ENCODE results near the gene C4orf50. TPM values are rescaled to one million over a fixed set of nuclear protein-coding genes. Genes with fewer than 3 reads are reported as not detected.

Gene C4orf50
- total and polyA plus RNA-seq, 7 donors: under 0.01 to 0.83 (median 0.43) TPM; not detected in 1

DNA sequence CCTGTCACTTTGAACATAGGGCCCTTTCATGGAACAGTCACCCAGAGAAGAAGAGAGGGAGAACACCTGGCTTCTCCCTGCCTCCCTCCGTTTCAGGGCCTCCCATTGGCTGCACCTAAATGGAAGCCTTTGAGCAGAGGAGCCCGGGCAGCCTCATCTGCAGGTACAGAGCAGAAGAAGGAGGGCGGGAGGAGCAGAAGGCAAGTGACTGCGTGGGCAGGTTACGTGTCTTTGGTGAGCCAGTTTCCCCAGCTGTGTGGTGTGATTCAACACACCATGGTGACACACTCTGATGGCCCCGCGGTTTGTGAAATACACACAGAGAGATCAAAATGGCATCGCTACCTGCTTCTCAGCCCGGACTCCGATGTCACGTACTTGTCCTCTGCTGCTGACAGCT, 431 bp downstream of the C4orf50 start:
- DNase-seq: no peak
- Histone ChIP-seq H3K27ac (no peak overlapping the region), H3K36me3 (no peaks in the 10 kb centered on the region), H3K9me3 (no peaks in the 10 kb centered on the region), H3K4me1 (no peaks in the 10 kb centered on the region), H3K27me3 (peaks cover 0 to 21% (median 0%) of the 10 kb centered on the region in 3 donors), H3K4me3 (no peak overlapping the region)
- WGBS, 2 donors: 83 to 90% methylated on average over 11 of the region's 11 CpGs
- intact Hi-C loops (cut with DNase I): no loop called here
- no peak for TF ChIP-seq POLR2A (IDR thresholded peaks at IDR 0.05)
- no peak for TF ChIP-seq POLR2AphosphoS5 (IDR thresholded peaks at IDR 0.05)
- TF ChIP-seq, protein P1, sequence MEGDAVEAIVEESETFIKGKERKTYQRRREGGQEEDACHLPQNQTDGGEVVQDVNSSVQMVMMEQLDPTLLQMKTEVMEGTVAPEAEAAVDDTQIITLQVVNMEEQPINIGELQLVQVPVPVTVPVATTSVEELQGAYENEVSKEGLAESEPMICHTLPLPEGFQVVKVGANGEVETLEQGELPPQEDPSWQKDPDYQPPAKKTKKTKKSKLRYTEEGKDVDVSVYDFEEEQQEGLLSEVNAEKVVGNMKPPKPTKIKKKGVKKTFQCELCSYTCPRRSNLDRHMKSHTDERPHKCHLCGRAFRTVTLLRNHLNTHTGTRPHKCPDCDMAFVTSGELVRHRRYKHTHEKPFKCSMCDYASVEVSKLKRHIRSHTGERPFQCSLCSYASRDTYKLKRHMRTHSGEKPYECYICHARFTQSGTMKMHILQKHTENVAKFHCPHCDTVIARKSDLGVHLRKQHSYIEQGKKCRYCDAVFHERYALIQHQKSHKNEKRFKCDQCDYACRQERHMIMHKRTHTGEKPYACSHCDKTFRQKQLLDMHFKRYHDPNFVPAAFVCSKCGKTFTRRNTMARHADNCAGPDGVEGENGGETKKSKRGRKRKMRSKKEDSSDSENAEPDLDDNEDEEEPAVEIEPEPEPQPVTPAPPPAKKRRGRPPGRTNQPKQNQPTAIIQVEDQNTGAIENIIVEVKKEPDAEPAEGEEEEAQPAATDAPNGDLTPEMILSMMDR (IDR thresholded peaks at IDR 0.05): no peak
- TF ChIP-seq EP300 (IDR thresholded peaks at IDR 0.05): no peak

DNA sequence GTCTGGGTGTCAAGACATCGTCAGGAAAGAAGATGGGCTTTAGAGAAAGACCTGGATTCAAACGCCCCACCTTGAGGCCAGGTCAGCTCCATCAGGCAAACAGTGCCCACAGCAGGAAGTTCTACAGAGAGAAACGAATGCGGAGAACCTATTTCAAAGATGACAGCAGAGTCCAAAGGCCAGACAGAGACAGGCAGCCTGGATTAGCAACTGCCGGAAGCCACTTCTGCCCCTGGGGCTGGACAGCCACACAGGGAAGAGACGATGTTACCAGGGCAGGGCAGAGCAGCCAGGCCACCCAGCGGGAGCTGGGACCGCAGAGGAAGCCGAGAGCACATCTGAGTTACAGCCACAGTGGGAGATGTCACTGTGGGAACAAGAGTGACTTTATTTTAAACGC, 1.2 kb downstream of the C4orf50 start:
- no peak overlapping the region for H3K27ac ChIP-seq
- TF ChIP-seq, protein P1 (IDR thresholded peaks at IDR 0.05): no peak
- TF ChIP-seq EP300 (IDR thresholded peaks at IDR 0.05) (no peak), POLR2AphosphoS5 (IDR thresholded peaks at IDR 0.05) (no peak), POLR2A (IDR thresholded peaks at IDR 0.05) (no peak)
- H3K9me3 ChIP-seq: no peaks in the 10 kb centered on the region
- H3K4me1 ChIP-seq: no peaks in the 10 kb centered on the region
- H3K27me3 ChIP-seq: peaks cover 0 to 21% (median 0%) of the 10 kb centered on the region in 3 donors
- no peak overlapping the region for H3K4me3 ChIP-seq
- no peak for DNase-seq
- intact Hi-C loops (cut with DNase I): no loop called here
- 31 to 67% methylated on average over 10 of the region's 10 CpGs for WGBS, 2 donors
- H3K36me3 ChIP-seq: no peaks in the 10 kb centered on the region

DNA sequence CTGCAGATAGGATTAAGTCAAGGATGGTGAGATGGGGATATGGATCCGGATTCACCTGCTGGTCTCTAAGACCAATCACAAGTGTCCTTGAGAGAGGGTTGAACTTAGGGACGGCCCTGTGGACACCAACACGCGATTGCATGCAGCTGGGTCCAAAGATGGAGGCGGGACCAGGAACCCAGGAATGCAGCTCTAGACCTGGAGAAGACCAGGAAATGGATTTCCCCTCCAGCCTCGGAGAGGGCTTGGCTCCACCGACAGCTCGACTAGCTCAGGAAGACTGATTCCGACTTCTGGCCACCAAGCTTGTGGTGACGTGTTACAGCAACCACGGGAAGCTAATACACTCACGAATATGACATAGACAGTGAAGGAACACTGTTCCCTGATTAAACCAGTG, 4.7 kb downstream of the C4orf50 start:
- H3K27ac ChIP-seq: no peak overlapping the region
- H3K36me3 ChIP-seq: no peaks in the 10 kb centered on the region
- no peak for DNase-seq
- H3K9me3 ChIP-seq: no peaks in the 10 kb centered on the region
- WGBS, 2 donors: 88 to 89% methylated on average over 12 of the region's 12 CpGs
- intact Hi-C loops (cut with DNase I): no loop called here
- H3K4me1 ChIP-seq: no peaks in the 10 kb centered on the region
- H3K4me3 ChIP-seq: no peak overlapping the region
- peaks cover 8 to 33% (median 20%) of the 10 kb centered on the region in 3 donors for H3K27me3 ChIP-seq
- TF ChIP-seq, protein P1 (IDR thresholded peaks at IDR 0.05): no peak
- no peak for TF ChIP-seq EP300 (IDR thresholded peaks at IDR 0.05)
- TF ChIP-seq POLR2AphosphoS5 (IDR thresholded peaks at IDR 0.05): no peak
- TF ChIP-seq POLR2A (IDR thresholded peaks at IDR 0.05): no peak

DNA sequence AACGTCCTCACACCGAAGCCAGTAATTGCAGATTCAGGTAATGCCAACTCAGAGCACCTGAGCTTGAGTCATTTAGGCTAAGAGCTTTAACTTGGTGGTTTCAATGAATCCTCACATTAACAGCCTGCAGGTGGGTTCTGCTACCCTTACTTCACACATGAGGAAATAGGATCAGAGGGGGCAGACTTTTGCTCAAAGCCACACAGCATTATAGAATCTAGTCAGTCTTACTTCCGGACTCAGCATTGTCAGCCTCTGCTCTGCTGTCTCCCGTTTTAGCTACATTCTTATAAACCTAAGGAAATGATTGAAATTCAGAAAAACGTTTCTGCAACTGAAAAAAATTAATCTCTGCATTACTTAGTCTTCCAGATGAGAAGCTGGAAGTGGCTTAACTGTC, 6.0 kb downstream of the C4orf50 start:
- no peak for DNase-seq
- Histone ChIP-seq H3K4me3 (no peak overlapping the region), H3K4me1 (no peaks in the 10 kb centered on the region), H3K27ac (no peak overlapping the region), H3K9me3 (no peaks in the 10 kb centered on the region), H3K36me3 (no peaks in the 10 kb centered on the region), H3K27me3 (peaks cover 8 to 42% (median 30%) of the 10 kb centered on the region in 3 donors)
- WGBS, 2 donors: 65% methylated on average over 5 of the region's 5 CpGs
- TF ChIP-seq POLR2AphosphoS5 (IDR thresholded peaks at IDR 0.05) (no peak), EP300 (IDR thresholded peaks at IDR 0.05) (no peak), POLR2A (IDR thresholded peaks at IDR 0.05) (no peak)
- TF ChIP-seq, protein P1 (IDR thresholded peaks at IDR 0.05): no peak
- intact Hi-C loops (cut with DNase I): no loop called here

DNA sequence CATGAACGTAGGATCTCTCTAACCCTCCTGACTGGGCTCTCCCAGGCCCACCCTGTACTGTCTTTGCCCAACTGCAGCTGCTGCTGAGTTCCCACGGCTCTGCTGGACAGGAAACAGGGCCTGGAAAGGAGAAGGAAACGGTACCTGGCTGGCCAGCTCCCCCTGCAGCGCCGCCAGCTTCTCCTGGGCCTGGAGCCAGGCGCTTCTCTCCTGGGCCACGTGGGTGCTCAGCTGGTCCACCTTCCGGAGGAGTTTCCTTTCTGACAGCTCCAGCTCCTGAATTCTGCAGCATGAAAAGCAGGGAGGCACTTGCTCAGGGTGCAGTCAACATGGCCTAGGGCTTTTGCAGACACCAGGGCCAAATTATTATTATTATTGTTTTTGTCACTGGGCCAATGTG, 6.5 kb downstream of the C4orf50 start:
- H3K27ac ChIP-seq: no peak overlapping the region

More for the DNA sequence above, 6.5 kb downstream of the C4orf50 start:
- H3K4me3 ChIP-seq: no peak overlapping the region
- intact Hi-C loops (cut with DNase I): no loop called here
- no peaks in the 10 kb centered on the region for H3K9me3 ChIP-seq
- TF ChIP-seq POLR2A (IDR thresholded peaks at IDR 0.05) (no peak), POLR2AphosphoS5 (IDR thresholded peaks at IDR 0.05) (no peak), EP300 (IDR thresholded peaks at IDR 0.05) (no peak)
- TF ChIP-seq, protein P1 (IDR thresholded peaks at IDR 0.05): no peak
- H3K27me3 ChIP-seq: peaks cover 8 to 45% (median 30%) of the 10 kb centered on the region in 3 donors
- no peaks in the 10 kb centered on the region for H3K36me3 ChIP-seq
- WGBS, 2 donors: 14 to 17% methylated on average over 8 of the region's 8 CpGs
- no peaks in the 10 kb centered on the region for H3K4me1 ChIP-seq
- DNase-seq: no peak

Data from sigmoid colon (tissue), 7 donors.